Esophagus muscularis mucosa (tissue), 4 donors: ENCODE measurements around the gene GPR180. TPM values are rescaled to one million over a fixed set of nuclear protein-coding genes. Genes with fewer than 3 reads are reported as not detected.
"Not testable (repeated sequence)": the region's sequence is repeated elsewhere in the genome, so short reads cannot be mapped to it uniquely, and the experiment has no call there.

Experiments
- DNase-seq: peaks from one replicate; pipeline ENCODE4 v3.0.0-alpha.2; 2017; ENCODE audit errors: extremely low spot score
- H3K27ac ChIP-seq, 4 donors: fragments of 200-600 bp; sonication (generic); replicated peaks in 1 of 4; 1 replicate in 3 of 4; 2 replicates in 1 of 4; pipeline ENCODE4 v1.5.1; 2016 to 2019; ENCODE audit warnings: mild to moderate bottlenecking in 1 of 4
- H3K27me3 ChIP-seq, 4 donors: fragments of 200-600 bp; sonication (generic); one replicate each; pipeline versions ENCODE4 v1.5.1 to v1.6.0; 2016 to 2019
- H3K36me3 ChIP-seq, 4 donors: fragments of 200-600 bp; sonication (generic); one replicate each; pipeline ENCODE4 v1.5.1; 2016 to 2019
- H3K4me1 ChIP-seq, 4 donors: fragments of 200-600 bp; sonication (generic); one replicate each; pipeline ENCODE4 v1.5.1; 2016 to 2019
- H3K4me3 ChIP-seq, 4 donors: fragments of 200-600 bp; sonication (generic); 1 replicate in 2 of 4; 2 replicates in 2 of 4; pipeline ENCODE4 v1.5.1; 2016 to 2019; ENCODE audit warnings: mild to moderate bottlenecking in 4 of 4, moderate library complexity in 1 of 4
- H3K9me3 ChIP-seq, 4 donors: fragments of 200-600 bp; sonication (generic); 1 replicate in 3 of 4; 2 replicates in 1 of 4; pipeline ENCODE4 v1.5.1; 2016 to 2019
- EP300 ChIP-seq: sonication (generic); formaldehyde crosslinking; IDR thresholded peaks from one replicate; pipeline ENCODE4 v1.6.1; 2017; ENCODE audit warnings: antibody characterized with exemption
- POLR2A ChIP-seq: fragments of 450-650 bp; IDR thresholded peaks from one replicate; pipeline ENCODE4 v1.6.1; 2017; ENCODE audit warnings: antibody characterized with exemption, moderate library complexity, mild to moderate bottlenecking, low read depth
- POLR2AphosphoS5 ChIP-seq, 2 donors: sonication (generic); formaldehyde crosslinking; IDR thresholded peaks; one replicate each; pipeline ENCODE4 v1.6.1; 2017; ENCODE audit warnings: antibody characterized with exemption in 2 of 2
- WGBS: methylation state at CpG from one replicate; pipeline ENCODE4 v1.1.5; 2018; 5-methylcytosine and 5-hydroxymethylcytosine counted together
- intact Hi-C: fragments of 100-400 bp; cut with DNase I; formaldehyde crosslinking; loops from one replicate; pipeline ENCODE4 v1.15.1; 2023
- total RNA-seq, 4 donors: library from RNA; depleted of rRNA; stranded (reverse); fragments of >200 nt; gene quantifications; one replicate each; pipeline versions ENCODE4 v1.1.0 to v1.2.1, GENCODE V29; 2016
- TF ChIP-seq, protein P1 (sequence below), 3 experiments: fragments of 200-600 bp in 2 of 3; fragments of 450-650 bp in 1 of 3; sonication (generic) in 2 of 3; IDR thresholded peaks; one replicate each; pipeline ENCODE4 v1.5.1; 2017 to 2019; ENCODE audit warnings: antibody characterized with exemption in 3 of 3, mild to moderate bottlenecking in 2 of 3, moderate library complexity in 1 of 3

The GPR180 gene
- total RNA-seq, 4 donors from 2014 or later, result 2.7 to 4.7 (median 4.4) TPM

DNA sequence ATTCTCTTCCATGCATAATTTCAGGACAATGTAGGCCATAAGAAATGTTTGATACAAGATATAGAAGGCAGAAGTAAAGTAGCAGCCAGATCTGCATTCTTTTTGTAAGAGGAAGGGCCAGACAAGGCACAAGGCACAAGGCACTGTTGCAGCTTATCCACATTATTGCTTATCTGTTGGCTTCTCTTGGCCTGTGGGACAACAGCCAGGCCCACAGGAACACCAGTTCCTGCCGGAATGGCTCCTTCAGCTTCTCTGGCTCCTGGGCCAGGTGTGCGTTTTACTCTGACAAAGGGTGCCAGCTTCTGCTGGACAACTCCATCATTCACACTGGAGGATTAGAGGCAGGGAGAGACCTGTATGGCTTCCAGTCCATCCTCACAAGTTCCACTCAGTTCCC lies 29.2 kb downstream of the GPR180 start:
- intact Hi-C loops, result no loop called here
- Histone ChIP-seq H3K9me3 (no peaks in the 10 kb centered on the region), H3K27me3 (no peaks in the 10 kb centered on the region), H3K27ac (no peak overlapping the region), H3K4me3 (no peak overlapping the region), H3K4me1 (no peaks in the 10 kb centered on the region), H3K36me3 (peaks cover 0 to 22% (median 11%) of the 10 kb centered on the region in 4 donors)
- WGBS, result 100% methylated on average over 1 of the region's 2 CpGs
- DNase-seq, result no peak
- TF ChIP-seq EP300, result no peak
- TF ChIP-seq POLR2A, result no peak
- no peak for TF ChIP-seq POLR2AphosphoS5 (IDR thresholded peaks at IDR 0.05)
- TF ChIP-seq, protein P1, sequence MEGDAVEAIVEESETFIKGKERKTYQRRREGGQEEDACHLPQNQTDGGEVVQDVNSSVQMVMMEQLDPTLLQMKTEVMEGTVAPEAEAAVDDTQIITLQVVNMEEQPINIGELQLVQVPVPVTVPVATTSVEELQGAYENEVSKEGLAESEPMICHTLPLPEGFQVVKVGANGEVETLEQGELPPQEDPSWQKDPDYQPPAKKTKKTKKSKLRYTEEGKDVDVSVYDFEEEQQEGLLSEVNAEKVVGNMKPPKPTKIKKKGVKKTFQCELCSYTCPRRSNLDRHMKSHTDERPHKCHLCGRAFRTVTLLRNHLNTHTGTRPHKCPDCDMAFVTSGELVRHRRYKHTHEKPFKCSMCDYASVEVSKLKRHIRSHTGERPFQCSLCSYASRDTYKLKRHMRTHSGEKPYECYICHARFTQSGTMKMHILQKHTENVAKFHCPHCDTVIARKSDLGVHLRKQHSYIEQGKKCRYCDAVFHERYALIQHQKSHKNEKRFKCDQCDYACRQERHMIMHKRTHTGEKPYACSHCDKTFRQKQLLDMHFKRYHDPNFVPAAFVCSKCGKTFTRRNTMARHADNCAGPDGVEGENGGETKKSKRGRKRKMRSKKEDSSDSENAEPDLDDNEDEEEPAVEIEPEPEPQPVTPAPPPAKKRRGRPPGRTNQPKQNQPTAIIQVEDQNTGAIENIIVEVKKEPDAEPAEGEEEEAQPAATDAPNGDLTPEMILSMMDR (IDR thresholded peaks at IDR 0.05), result no peak

GRCh38 chr13:94632226-94632980 lies 30.7 kb downstream of the GPR180 start:
- no peaks in the 10 kb centered on the region for H3K27me3 ChIP-seq
- no peak for DNase-seq
- H3K4me1 ChIP-seq, result no peaks in the 10 kb centered on the region
- H3K4me3 ChIP-seq, result no peak overlapping the region
- H3K27ac ChIP-seq, result no peak overlapping the region
- 94% methylated on average over 3 of the region's 3 CpGs for WGBS
- peaks cover 0 to 9% (median 6%) of the 10 kb centered on the region in 4 donors for H3K36me3 ChIP-seq
- no peak for TF ChIP-seq EP300
- TF ChIP-seq, protein P1 (IDR thresholded peaks at IDR 0.05), result no peak
- TF ChIP-seq POLR2AphosphoS5 (IDR thresholded peaks at IDR 0.05), result no peak
- TF ChIP-seq POLR2A, result no peak
- intact Hi-C loops, result no loop called here
- H3K9me3 ChIP-seq, result no peaks in the 10 kb centered on the region

GRCh38 chr13:94636096-94636495 lies 34.4 kb downstream of the GPR180 start:
- WGBS, result 85% methylated on average over 5 of the region's 5 CpGs
- H3K4me3 ChIP-seq, H3K27ac ChIP-seq, H3K27me3 ChIP-seq, DNase-seq, intact Hi-C loops, H3K4me1 ChIP-seq, H3K36me3 ChIP-seq, H3K9me3 ChIP-seq: not testable (repeated sequence)

GRCh38 chr13:94636942-94637578 lies 35.4 kb downstream of the GPR180 start:
- intact Hi-C loops, result no loop called here
- Histone ChIP-seq H3K36me3 (peaks cover 0 to 5% (median 0%) of the 10 kb centered on the region in 4 donors), H3K9me3 (peaks cover 0 to 5% (median 0%) of the 10 kb centered on the region in 4 donors), H3K4me1 (peaks cover 0 to 14% (median 10%) of the 10 kb centered on the region in 4 donors), H3K27me3 (no peaks in the 10 kb centered on the region), H3K4me3 (no peak overlapping the region), H3K27ac (no peak overlapping the region)
- WGBS, result 100% methylated on average over 1 of the region's 1 CpG
- TF ChIP-seq, protein P1 (IDR thresholded peaks at IDR 0.05), result no peak
- no peak for DNase-seq

GRCh38 chr13:94637677-94638076 lies 36.0 kb downstream of the GPR180 start:
- H3K36me3 ChIP-seq, intact Hi-C loops, H3K9me3 ChIP-seq, DNase-seq, H3K27ac ChIP-seq, H3K4me3 ChIP-seq, H3K27me3 ChIP-seq: not testable (repeated sequence)
- WGBS, result 100% methylated on average over 3 of the region's 3 CpGs
- H3K4me1 ChIP-seq, result peaks cover 0 to 20% (median 14%) of the 10 kb centered on the region in 4 donors
